GM12874 (cell line): Measurements from ENCODE around the gene BOD1.

Experiments
- TF ChIP-seq, protein P1 (sequence below): IDR thresholded peaks from 2 replicates; pipeline ENCODE4 v1.5.1; 2011; ENCODE audit warnings: low read depth, mild to moderate bottlenecking, control low read depth, low read length, moderate library complexity; ENCODE audit not compliant: insufficient read depth

The BOD1 gene

DNA sequence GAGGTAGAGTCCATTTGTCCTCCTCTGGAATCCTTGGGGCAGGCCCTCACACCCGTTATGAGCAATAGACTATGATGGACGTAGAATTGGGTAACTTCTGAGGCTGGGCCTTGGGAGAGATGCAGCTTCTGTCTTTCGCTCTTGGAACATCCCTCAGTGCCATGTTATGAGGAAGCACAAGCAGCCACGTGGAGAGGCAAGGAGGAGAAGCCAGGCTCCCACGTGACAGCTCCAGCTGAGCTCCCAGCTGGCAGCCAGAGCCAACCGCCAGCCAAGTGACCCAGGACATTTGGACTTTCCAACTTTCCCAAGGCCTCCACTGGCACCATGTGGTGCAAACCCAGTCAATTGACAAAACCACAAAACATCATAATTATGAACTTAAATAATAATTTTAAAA, 43.0 kb upstream of the BOD1 start:
- TF ChIP-seq, protein P1, sequence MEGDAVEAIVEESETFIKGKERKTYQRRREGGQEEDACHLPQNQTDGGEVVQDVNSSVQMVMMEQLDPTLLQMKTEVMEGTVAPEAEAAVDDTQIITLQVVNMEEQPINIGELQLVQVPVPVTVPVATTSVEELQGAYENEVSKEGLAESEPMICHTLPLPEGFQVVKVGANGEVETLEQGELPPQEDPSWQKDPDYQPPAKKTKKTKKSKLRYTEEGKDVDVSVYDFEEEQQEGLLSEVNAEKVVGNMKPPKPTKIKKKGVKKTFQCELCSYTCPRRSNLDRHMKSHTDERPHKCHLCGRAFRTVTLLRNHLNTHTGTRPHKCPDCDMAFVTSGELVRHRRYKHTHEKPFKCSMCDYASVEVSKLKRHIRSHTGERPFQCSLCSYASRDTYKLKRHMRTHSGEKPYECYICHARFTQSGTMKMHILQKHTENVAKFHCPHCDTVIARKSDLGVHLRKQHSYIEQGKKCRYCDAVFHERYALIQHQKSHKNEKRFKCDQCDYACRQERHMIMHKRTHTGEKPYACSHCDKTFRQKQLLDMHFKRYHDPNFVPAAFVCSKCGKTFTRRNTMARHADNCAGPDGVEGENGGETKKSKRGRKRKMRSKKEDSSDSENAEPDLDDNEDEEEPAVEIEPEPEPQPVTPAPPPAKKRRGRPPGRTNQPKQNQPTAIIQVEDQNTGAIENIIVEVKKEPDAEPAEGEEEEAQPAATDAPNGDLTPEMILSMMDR, result no peak

- TF ChIP-seq, protein P1, result no peak
Measured at GRCh38 chr5:173657741-173658356, 41.4 kb upstream of the BOD1 start.

- TF ChIP-seq, protein P1, result no peak
Measured at GRCh38 chr5:173655196-173655797, 38.8 kb upstream of the BOD1 start.

DNA sequence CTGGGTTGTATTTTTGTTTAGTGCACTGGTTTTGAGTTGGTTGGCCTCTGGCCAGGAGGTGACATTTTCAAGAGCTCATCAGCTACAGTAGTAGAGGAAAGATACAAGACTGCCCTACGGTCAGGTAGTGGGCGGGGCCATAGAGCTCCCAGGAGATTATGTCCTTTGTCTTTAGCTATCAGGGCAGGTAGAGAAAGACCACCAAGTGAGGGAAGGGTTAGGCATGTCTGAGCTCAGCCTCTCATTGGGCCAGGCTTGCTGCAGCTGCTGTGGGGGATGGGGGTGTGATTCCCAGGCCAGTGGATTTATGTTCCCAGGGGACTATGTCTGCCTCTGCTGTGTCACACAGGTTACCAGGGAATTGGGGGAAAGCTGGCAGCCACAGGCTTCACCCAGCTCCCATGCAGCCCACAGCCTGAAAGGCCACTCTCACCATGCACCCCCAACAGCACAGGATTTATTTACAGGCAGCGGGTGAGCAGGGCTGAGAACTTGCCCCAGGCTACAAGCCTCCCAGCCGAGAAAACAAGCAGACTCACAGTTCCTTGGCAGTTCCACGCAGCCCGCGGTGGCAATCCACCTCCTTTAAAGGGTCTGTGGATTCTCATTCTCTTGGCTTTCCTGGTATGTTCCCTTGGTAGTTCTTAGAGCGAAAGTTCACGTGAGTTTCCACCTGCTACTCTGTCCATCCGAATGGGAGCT, 37.5 kb upstream of the BOD1 start:
- TF ChIP-seq, protein P1, result no peak

DNA sequence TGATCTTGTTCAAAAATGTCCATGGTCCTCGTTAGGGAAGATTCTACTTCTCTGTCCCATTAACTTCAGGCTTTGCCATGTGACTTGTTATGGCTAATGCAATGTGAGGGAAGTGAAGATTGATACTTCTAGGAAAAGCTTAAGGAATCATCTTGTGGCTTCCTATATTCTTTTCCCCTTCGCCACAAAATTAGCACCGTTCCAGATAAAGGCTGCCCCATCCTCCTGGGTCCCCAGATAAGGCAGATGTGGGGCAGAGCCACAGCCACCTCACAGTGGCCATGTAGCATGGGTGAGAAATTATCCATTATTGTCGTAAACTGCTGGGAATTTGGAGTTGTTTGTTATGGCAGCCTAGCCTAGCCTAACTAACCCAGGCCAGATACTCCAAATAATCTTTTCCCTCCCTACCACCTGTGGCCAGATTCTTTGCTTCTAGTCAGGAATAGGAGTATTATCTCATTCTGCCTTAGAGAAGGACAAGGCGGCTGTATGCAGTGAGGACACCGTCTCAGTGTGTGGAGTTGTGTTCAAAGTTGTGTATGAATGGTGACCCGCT, 31.9 kb upstream of the BOD1 start:
- TF ChIP-seq, protein P1, result no peak

DNA sequence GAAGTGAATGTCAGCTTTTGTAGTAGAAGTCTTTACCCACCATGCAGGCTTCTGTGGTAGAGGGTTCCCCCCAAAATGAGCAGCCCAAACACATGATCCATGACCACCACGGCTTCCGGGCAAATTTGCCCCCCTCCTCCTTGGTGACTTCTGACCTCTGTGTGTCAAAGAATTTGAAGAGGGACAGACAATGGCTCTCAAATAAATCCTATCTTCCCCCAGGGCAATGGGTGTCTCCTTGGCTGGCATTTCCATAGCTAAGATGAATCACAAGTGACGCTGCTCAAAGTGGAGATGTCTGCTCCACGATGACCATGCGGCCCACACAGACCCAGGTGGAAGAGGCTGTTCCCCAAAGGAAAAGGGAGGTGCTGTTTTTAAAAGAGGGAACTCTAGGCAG, 30.2 kb upstream of the BOD1 start:
- TF ChIP-seq, protein P1, result no peak

DNA sequence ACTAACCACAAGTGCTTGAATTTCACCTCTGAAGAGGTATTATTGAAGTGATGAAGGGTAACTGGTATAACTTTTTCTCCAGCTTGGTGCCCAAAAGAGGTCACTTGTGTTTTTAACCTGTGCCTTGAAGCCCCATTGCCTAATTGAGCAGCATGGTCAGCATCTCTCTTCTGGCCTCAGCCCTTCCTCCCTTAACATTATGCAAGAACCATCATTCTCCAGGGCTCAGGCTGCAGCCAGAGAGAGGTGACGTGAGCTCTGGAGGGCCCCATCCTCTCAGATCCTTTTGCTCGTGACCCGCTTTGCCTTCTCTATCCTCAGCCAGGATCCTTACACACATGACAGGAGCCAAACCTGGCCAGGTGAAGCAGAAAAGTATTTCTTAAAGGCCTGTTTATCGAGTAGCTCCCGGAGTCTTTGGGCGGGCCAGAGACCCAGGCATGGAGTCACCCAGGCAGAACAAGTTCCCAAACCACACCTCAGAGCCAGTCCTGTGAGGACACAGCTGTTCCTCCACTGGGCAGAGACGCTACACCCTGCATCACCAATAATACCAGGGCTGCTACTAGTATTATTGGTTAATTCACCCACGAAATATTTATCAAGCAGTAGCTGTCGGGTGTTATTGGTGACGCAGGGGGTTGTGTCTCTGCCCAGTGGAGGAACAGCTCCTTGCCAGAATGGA, 29.6 kb upstream of the BOD1 start:
- TF ChIP-seq, protein P1, result no peak
